Osteocyte (in vitro differentiated cells): Measurements from ENCODE around the gene EFHD2. TPM values are rescaled to one million over a fixed set of nuclear protein-coding genes. Genes with fewer than 3 reads are reported as not detected.

Experiments
- DNase-seq: peaks from one replicate; pipeline ENCODE4 v3.0.0; 2021; ENCODE audit warnings: mixed read lengths; ENCODE audit not compliant: unreplicated experiment; ENCODE audit errors: extremely low spot score
- H3K27ac Mint-ChIP-seq: one replicate; pipeline ENCODE4 v1.8.0; 2021; ENCODE audit warnings: mild to moderate bottlenecking, mixed read lengths; ENCODE audit not compliant: unreplicated experiment
- H3K27me3 Mint-ChIP-seq: one replicate; pipeline ENCODE4 v1.8.0; 2021; ENCODE audit warnings: mixed read lengths; ENCODE audit not compliant: unreplicated experiment
- H3K36me3 Mint-ChIP-seq: one replicate; pipeline ENCODE4 v1.8.0; 2021; ENCODE audit warnings: mixed read lengths; ENCODE audit not compliant: unreplicated experiment
- H3K4me1 Mint-ChIP-seq: one replicate; pipeline ENCODE4 v1.8.0; 2021; ENCODE audit warnings: mixed read lengths; ENCODE audit not compliant: unreplicated experiment
- H3K4me3 Mint-ChIP-seq: one replicate; pipeline ENCODE4 v1.8.0; 2021; ENCODE audit warnings: mild to moderate bottlenecking, moderate library complexity, mixed read lengths; ENCODE audit not compliant: unreplicated experiment
- H3K9me3 Mint-ChIP-seq: one replicate; pipeline ENCODE4 v1.8.0; 2021; ENCODE audit warnings: mixed read lengths; ENCODE audit not compliant: unreplicated experiment
- total RNA-seq: library from RNA; stranded (reverse); gene quantifications from 2 replicates; pipeline ENCODE4 v1.2.1, GENCODE V29; 2021
- TF ChIP-seq, protein P1 (sequence below): fragments of 200-600 bp; sonication (generic); IDR thresholded peaks from 2 replicates; pipeline ENCODE4 v1.5.0; 2021; ENCODE audit warnings: antibody characterized with exemption, mild to moderate bottlenecking, moderate library complexity

The EFHD2 gene
- total RNA-seq, 1 donor from 2014 or later: 20.3 TPM

DNA sequence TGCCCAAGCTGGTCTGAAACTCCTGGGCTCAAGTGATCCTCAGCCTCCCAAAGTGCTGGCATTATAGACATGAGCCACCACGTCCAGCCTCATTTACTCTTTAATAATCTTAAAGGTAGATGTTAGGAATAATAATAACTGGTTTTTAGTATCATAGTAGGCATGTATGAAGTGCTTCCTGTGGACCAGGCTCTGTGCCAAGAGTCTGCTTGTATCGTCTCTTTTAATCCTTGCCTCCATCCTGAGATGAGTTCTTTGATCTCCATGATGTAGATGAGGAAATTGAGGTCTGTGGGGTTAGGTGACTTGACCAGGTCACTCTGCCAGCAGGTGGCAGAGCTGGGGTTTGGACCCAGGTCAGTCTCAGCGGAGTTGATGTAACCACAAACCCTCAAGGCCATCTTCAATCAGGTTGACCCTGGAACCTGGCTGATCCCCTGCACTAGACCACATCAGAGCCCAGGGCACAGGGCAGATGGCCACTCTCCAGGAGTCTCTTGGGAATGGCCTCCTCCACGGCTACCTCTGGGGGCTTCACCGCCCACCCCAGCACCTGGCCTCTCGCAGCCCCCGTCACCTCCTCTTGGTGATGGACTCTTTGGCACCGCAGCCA lies 11.3 kb downstream of the EFHD2 start:
- no peak overlapping the region for H3K4me3 Mint-ChIP-seq
- H3K27me3 Mint-ChIP-seq: no peaks in the 10 kb centered on the region
- H3K9me3 Mint-ChIP-seq: no peaks in the 10 kb centered on the region
- no peak overlapping the region for H3K27ac Mint-ChIP-seq
- TF ChIP-seq, protein P1, sequence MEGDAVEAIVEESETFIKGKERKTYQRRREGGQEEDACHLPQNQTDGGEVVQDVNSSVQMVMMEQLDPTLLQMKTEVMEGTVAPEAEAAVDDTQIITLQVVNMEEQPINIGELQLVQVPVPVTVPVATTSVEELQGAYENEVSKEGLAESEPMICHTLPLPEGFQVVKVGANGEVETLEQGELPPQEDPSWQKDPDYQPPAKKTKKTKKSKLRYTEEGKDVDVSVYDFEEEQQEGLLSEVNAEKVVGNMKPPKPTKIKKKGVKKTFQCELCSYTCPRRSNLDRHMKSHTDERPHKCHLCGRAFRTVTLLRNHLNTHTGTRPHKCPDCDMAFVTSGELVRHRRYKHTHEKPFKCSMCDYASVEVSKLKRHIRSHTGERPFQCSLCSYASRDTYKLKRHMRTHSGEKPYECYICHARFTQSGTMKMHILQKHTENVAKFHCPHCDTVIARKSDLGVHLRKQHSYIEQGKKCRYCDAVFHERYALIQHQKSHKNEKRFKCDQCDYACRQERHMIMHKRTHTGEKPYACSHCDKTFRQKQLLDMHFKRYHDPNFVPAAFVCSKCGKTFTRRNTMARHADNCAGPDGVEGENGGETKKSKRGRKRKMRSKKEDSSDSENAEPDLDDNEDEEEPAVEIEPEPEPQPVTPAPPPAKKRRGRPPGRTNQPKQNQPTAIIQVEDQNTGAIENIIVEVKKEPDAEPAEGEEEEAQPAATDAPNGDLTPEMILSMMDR: no peak
- peaks cover 35% of the 10 kb centered on the region for H3K4me1 Mint-ChIP-seq
- no peaks in the 10 kb centered on the region for H3K36me3 Mint-ChIP-seq
- DNase-seq: no peak

DNA sequence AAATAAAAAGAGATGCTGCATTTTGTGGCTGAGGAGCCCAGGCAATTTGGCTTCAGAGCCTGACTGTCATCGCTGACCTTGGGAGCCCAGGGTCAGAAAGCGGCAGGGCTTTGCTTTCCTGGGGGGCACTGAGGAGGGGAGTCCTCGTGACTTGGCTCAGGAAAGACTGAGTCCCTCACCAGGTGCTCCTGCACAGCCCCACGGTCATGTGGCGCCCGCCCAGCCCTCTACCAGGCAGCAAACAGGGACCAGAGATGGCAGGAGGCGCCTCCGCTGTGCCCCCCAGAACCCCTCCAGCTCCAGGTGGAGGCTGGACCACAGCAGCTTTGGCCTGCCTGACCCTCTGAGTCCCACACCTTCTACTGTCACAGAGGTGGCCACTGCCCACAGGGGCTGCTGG lies 13.2 kb downstream of the EFHD2 start:
- TF ChIP-seq, protein P1: no peak
- H3K27me3 Mint-ChIP-seq: no peaks in the 10 kb centered on the region
- no peaks in the 10 kb centered on the region for H3K9me3 Mint-ChIP-seq
- DNase-seq: no peak
- peaks cover 32% of the 10 kb centered on the region for H3K4me1 Mint-ChIP-seq
- no peak overlapping the region for H3K4me3 Mint-ChIP-seq
- peaks cover 2% of the 10 kb centered on the region for H3K36me3 Mint-ChIP-seq
- H3K27ac Mint-ChIP-seq: no peak overlapping the region

DNA sequence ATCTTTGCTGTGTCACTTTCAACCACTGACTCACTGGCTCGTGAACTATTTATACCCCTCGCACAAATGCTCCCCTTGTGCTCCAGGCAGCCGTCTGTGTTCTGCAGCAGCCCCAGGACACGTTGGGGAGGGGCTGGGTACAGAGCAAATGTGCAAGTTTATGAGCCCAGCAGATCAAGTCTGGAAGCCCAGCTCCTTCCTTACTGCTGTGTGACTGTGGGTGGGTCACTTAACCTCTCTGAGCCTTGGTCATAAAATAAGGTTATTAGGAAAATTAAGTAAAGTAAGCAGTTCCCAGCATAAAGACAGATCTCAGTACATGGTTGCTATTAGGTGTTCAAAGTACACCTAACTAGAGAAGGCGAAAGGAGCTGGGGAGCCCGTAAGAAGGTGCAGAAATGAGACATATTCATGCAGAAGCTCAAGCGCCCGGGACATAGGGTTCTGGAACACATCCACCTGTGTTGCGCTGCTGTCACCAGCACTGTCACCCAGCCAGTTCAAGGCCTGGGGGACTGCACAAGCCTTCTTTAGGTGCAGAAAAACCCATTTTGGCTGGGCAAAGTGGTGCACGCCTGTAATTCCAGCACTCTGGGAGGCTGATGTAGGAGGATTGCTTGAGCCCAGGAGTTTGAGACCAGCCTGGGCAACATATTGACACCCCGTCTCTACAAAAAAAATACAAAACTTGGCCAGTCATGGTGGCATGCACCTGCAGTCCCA lies 13.8 kb downstream of the EFHD2 start:
- Mint-ChIP-seq H3K27me3 (no peaks in the 10 kb centered on the region), H3K36me3 (peaks cover 3% of the 10 kb centered on the region), H3K9me3 (no peaks in the 10 kb centered on the region), H3K4me3 (no peak overlapping the region), H3K4me1 (peaks cover 29% of the 10 kb centered on the region), H3K27ac (no peak overlapping the region)
- no peak for DNase-seq
- TF ChIP-seq, protein P1: no peak

DNA sequence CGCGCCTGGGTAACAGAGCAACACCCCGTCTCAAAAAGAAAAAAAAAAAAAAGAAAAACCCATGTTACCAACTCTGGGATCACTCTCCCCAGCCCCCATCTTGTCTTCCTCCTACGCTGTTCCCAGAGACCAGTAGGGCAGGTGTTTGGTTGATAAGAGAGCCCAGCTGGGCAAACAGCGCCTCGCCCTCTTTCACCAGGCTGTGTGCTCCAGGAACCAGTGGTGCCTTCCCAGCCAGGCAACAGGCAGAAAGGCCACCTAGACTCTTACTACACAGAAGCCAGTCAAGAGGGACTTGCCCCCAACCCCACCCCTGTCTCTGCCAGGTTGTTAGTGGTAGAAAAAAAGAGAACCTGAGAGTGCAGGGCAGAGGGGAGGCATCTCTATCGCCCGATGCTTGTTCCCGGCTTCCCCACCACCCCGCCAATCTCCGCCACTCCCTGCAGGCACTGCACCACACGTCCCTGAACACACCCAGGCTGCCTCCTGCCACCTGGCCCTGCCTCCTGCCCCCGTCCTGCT lies 14.5 kb downstream of the EFHD2 start:
- H3K27ac Mint-ChIP-seq: no peak overlapping the region
- H3K4me3 Mint-ChIP-seq: no peak overlapping the region
- TF ChIP-seq, protein P1: no peak
- peaks cover 22% of the 10 kb centered on the region for H3K4me1 Mint-ChIP-seq
- peaks cover 3% of the 10 kb centered on the region for H3K36me3 Mint-ChIP-seq
- H3K27me3 Mint-ChIP-seq: no peaks in the 10 kb centered on the region
- no peak for DNase-seq
- H3K9me3 Mint-ChIP-seq: no peaks in the 10 kb centered on the region

DNA sequence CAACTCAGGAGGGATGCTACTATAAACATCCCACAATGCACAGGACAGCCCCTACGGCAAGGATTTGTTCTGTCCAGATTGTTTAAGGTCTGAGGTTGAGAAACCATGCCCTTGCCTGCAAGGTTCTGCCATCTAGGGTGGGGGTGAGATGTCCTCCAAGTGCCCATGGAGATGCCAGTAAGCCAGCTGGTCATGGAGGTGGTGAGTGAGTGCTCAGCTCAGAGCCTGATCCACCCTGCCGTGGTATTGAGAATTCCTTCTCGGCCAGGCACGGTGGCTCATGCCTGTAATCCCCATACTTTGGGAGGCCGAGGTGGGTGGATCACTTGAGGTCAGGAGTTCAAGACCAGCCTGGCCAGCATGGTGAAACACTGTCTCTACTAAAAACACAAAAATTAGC lies 15.3 kb downstream of the EFHD2 start:
- Mint-ChIP-seq H3K36me3 (peaks cover 3% of the 10 kb centered on the region), H3K27me3 (no peaks in the 10 kb centered on the region), H3K4me3 (no peak overlapping the region), H3K9me3 (no peaks in the 10 kb centered on the region), H3K4me1 (peaks cover 14% of the 10 kb centered on the region), H3K27ac (no peak overlapping the region)
- TF ChIP-seq, protein P1: no peak
- DNase-seq: no peak
